AG08396 (cell line): ENCODE measurements around the gene LRP5.
"Not testable (repeated sequence)": the region's sequence is repeated elsewhere in the genome, so short reads cannot be mapped to it uniquely, and the experiment has no call there.

Experiments used
- DNase-seq: peaks from one replicate; pipeline ENCODE4 v3.0.0; 2012; ENCODE audit warnings: low spot score, mixed read lengths

Gene LRP5

GRCh38 chr11:68442433-68442832 is 130.0 kb downstream of the LRP5 start:
- no peak for DNase-seq

- no peak for DNase-seq
Observed at GRCh38 chr11:68444566-68444965, 132.2 kb downstream of the LRP5 start.

GRCh38 chr11:68445531-68446035 is 133.2 kb downstream of the LRP5 start:
- no peak for DNase-seq

- no peak for DNase-seq
Observed at GRCh38 chr11:68446046-68446725, 133.8 kb downstream of the LRP5 start.

- peak; percentile 89 for DNase-seq
Observed at GRCh38 chr11:68447015-68447801, 134.8 kb downstream of the LRP5 start.

- DNase-seq = not testable (repeated sequence)
Observed at GRCh38 chr11:68447914-68448313, 135.5 kb downstream of the LRP5 start.

- no peak for DNase-seq
Observed at GRCh38 chr11:68448604-68449011, 136.2 kb downstream of the LRP5 start.

- no peak for DNase-seq
Observed at GRCh38 chr11:68449951-68450350, 137.6 kb downstream of the LRP5 start.

GRCh38 chr11:68450711-68451110 is 138.3 kb downstream of the LRP5 start:
- DNase-seq = no peak

GRCh38 chr11:68454767-68455166 is 142.4 kb downstream of the LRP5 start:
- DNase-seq = no peak

GRCh38 chr11:68455485-68455884 is 143.1 kb downstream of the LRP5 start:
- no peak for DNase-seq

- no peak for DNase-seq
Observed at GRCh38 chr11:68457216-68457897, 145.0 kb downstream of the LRP5 start.

GRCh38 chr11:68457898-68458249 is 145.5 kb downstream of the LRP5 start:
- DNase-seq = no peak

- not testable (repeated sequence) for DNase-seq
Observed at GRCh38 chr11:68458340-68458739, 145.9 kb downstream of the LRP5 start.

GRCh38 chr11:68459886-68460740 is 147.7 kb downstream of the LRP5 start:
- DNase-seq = peak; percentile 99

GRCh38 chr11:68460741-68461574 is 148.6 kb downstream of the LRP5 start, which contains the start of gene PPP6R3:
Gene PPP6R3 (plus strand): TSS chr11:68460752. CDS start chr11:68537665, 76,913 bp downstream.
- peak; percentile 79 for DNase-seq

- no peak for DNase-seq
Observed at GRCh38 chr11:68461575-68461917, 149.2 kb downstream of the LRP5 start.

- DNase-seq = no peak
Observed at GRCh38 chr11:68463714-68464113, 151.3 kb downstream of the LRP5 start.

- DNase-seq = no peak
Observed at GRCh38 chr11:68467201-68467834, 154.9 kb downstream of the LRP5 start.

GRCh38 chr11:68468217-68468828 is 155.9 kb downstream of the LRP5 start:
- DNase-seq = no peak
